H9 (cell line): ENCODE data around the gene BAIAP2. TPM values are rescaled to one million over a fixed set of nuclear protein-coding genes. Genes with fewer than 3 reads are reported as not detected.

Experiments used
- DNase-seq: peaks from one replicate; pipeline ENCODE4 v3.0.0-alpha.2; 2017
- H2AFZ ChIP-seq: one replicate; pipeline ENCODE4 v1.6.1; 2013; ENCODE audit warnings: mild to moderate bottlenecking, low read length, control low read depth, moderate library complexity
- H2AK5ac ChIP-seq: 2 replicates; pipeline ENCODE4 v1.6.1; 2013; ENCODE audit warnings: low read length, control low read depth, mixed read lengths; ENCODE audit not compliant: insufficient read length
- H2BK120ac ChIP-seq: one replicate; pipeline ENCODE4 v1.6.1; 2013; ENCODE audit warnings: low read depth, mild to moderate bottlenecking, low read length, control low read depth, inconsistent platforms; ENCODE audit not compliant: poor library complexity, severe bottlenecking
- H2BK12ac ChIP-seq: 2 replicates; pipeline ENCODE4 v1.6.1; 2013; ENCODE audit warnings: low read length, control low read depth, mixed read lengths, low read depth; ENCODE audit not compliant: insufficient read length
- H2BK15ac ChIP-seq: 2 replicates; pipeline ENCODE4 v1.6.1; 2013; ENCODE audit warnings: low read depth, low read length, control low read depth
- H2BK20ac ChIP-seq: one replicate; pipeline ENCODE4 v1.6.1; 2013; ENCODE audit warnings: low read depth, mild to moderate bottlenecking, low read length, control low read depth, inconsistent platforms; ENCODE audit not compliant: poor library complexity, severe bottlenecking
- H2BK5ac ChIP-seq: 2 replicates; pipeline ENCODE4 v1.6.1; 2013; ENCODE audit warnings: low read length, control low read depth, mixed read lengths; ENCODE audit not compliant: insufficient read length
- H3K14ac ChIP-seq: 2 replicates; pipeline ENCODE4 v1.6.1; 2013; ENCODE audit warnings: low read length, control low read depth; ENCODE audit not compliant: insufficient read depth
- H3K18ac ChIP-seq: 2 replicates; pipeline ENCODE4 v1.6.1; 2013; ENCODE audit warnings: low read depth, mild to moderate bottlenecking, mixed read lengths, low read length, control low read depth; ENCODE audit not compliant: insufficient read length
- H3K23ac ChIP-seq: 2 replicates; pipeline ENCODE4 v1.6.1; 2013; ENCODE audit warnings: low read length, control low read depth, mixed read lengths, low read depth; ENCODE audit not compliant: insufficient read length
- H3K23me2 ChIP-seq: 2 replicates; pipeline ENCODE4 v1.6.1; 2013; ENCODE audit warnings: low read depth, mild to moderate bottlenecking, mixed read lengths, low read length, control low read depth; ENCODE audit not compliant: insufficient read length, poor library complexity, severe bottlenecking
- H3K27ac ChIP-seq: 2 replicates; pipeline ENCODE4 v1.5.1; 2013; ENCODE audit warnings: low read length, control low read depth, mixed read lengths, low read depth; ENCODE audit not compliant: insufficient read length
- H3K27me3 ChIP-seq: 2 replicates; pipeline ENCODE4 v1.6.1; 2013; ENCODE audit warnings: low read length, control low read depth, inconsistent platforms; ENCODE audit not compliant: insufficient read depth
- H3K4ac ChIP-seq: 2 replicates; pipeline ENCODE4 v1.6.1; 2013; ENCODE audit warnings: low read depth, mild to moderate bottlenecking, control low read depth, inconsistent platforms, low read length, moderate library complexity
- H3K4me1 ChIP-seq: 2 replicates; pipeline ENCODE4 v1.6.1; 2013; ENCODE audit warnings: low read length, control low read depth, inconsistent platforms; ENCODE audit not compliant: insufficient read depth
- H3K4me2 ChIP-seq: 2 replicates; pipeline ENCODE4 v1.6.1; 2013; ENCODE audit warnings: low read length, control low read depth, mixed read lengths; ENCODE audit not compliant: insufficient read length, insufficient read depth
- H3K56ac ChIP-seq: 2 replicates; pipeline ENCODE4 v1.6.1; 2013; ENCODE audit warnings: low read depth, mild to moderate bottlenecking, mixed read lengths, low read length, control low read depth; ENCODE audit not compliant: insufficient read length
- H3K79me1 ChIP-seq: 2 replicates; pipeline ENCODE4 v1.6.1; 2013; ENCODE audit warnings: low read depth, mild to moderate bottlenecking, moderate library complexity, low read length, control low read depth, inconsistent platforms; ENCODE audit not compliant: insufficient read depth, poor library complexity, severe bottlenecking
- H3K79me2 ChIP-seq: 2 replicates; pipeline ENCODE4 v1.6.1; 2013; ENCODE audit warnings: low read length, control low read depth, inconsistent platforms; ENCODE audit not compliant: insufficient read depth
- H3K9ac ChIP-seq: 2 replicates; pipeline ENCODE4 v1.6.1; 2013; ENCODE audit warnings: low read length, control low read depth, mixed read lengths; ENCODE audit not compliant: insufficient read length; ENCODE audit errors: extremely low read depth
- H3K9me3 ChIP-seq: one replicate; pipeline ENCODE4 v1.6.1; 2013; ENCODE audit warnings: low read depth, low read length, inconsistent platforms; ENCODE audit not compliant: control insufficient read depth
- H3T11ph ChIP-seq: one replicate; pipeline ENCODE4 v1.6.1; 2013; ENCODE audit warnings: mild to moderate bottlenecking, low read length, control low read depth, inconsistent platforms
- H4K20me1 ChIP-seq: one replicate; pipeline ENCODE4 v1.6.1; 2013; ENCODE audit not compliant: control insufficient read depth, insufficient read length, insufficient read depth
- H4K5ac ChIP-seq: 2 replicates; pipeline ENCODE4 v1.6.1; 2013; ENCODE audit warnings: low read depth, mild to moderate bottlenecking, mixed read lengths, low read length, control low read depth; ENCODE audit not compliant: insufficient read length
- H4K8ac ChIP-seq: replicated peaks from 2 replicates; pipeline ENCODE4 v1.6.1; 2013; ENCODE audit warnings: low read length, control low read depth, mixed read lengths, low read depth; ENCODE audit not compliant: insufficient read length
- H4K91ac ChIP-seq: 2 replicates; pipeline ENCODE4 v1.6.1; 2013; ENCODE audit warnings: low read depth, mild to moderate bottlenecking, moderate library complexity, mixed read lengths, low read length, control low read depth; ENCODE audit not compliant: insufficient read length
- H3K27ac Mint-ChIP-seq, 3 experiments: 2 replicates in 2 of 3; 3 replicates in 1 of 3; pipeline ENCODE4 v1.8.0; 2020 to 2021; ENCODE audit warnings: mixed read lengths in 3 of 3, mild to moderate bottlenecking in 1 of 3, moderate library complexity in 1 of 3
- H3K27me3 Mint-ChIP-seq: 2 replicates; pipeline ENCODE4 v1.8.0; 2021; ENCODE audit warnings: low read depth, mild to moderate bottlenecking, moderate library complexity, mixed read lengths
- H3K36me3 Mint-ChIP-seq, 3 experiments: 2 replicates in 2 of 3; 3 replicates in 1 of 3; pipeline ENCODE4 v1.8.0; 2020 to 2021; ENCODE audit warnings: low read depth in 3 of 3, mixed read lengths in 3 of 3; ENCODE audit not compliant: insufficient read depth in 1 of 3
- H3K4me1 Mint-ChIP-seq, 2 experiments: 2 replicates each; pipeline ENCODE4 v1.8.0; 2020; ENCODE audit warnings: mixed read lengths in 2 of 2
- H3K4me3 Mint-ChIP-seq, 2 experiments: 2 replicates in 1 of 2; 3 replicates in 1 of 2; pipeline ENCODE4 v1.8.0; 2020 to 2021; ENCODE audit warnings: mild to moderate bottlenecking in 2 of 2, mixed read lengths in 2 of 2, moderate library complexity in 1 of 2
- H3K9me3 Mint-ChIP-seq, 2 experiments: 2 replicates in 1 of 2; 3 replicates in 1 of 2; pipeline ENCODE4 v1.8.0; 2020; ENCODE audit warnings: mild to moderate bottlenecking in 2 of 2, mixed read lengths in 2 of 2, moderate library complexity in 1 of 2
- WGBS: extraction: QIAGEN DNeasy Blood & Tissue Kit; methylation state at CpG from one replicate; pipeline ENCODE4 v1.1.7; 2013; ENCODE audit warnings: missing lambda C conversion rate, low lambda C conversion rate, mixed read lengths; ENCODE audit not compliant: insufficient read length; ENCODE audit errors: extremely low coverage; 5-methylcytosine and 5-hydroxymethylcytosine counted together
- total RNA-seq: library from RNA; stranded (reverse); gene quantifications from 2 replicates; pipeline ENCODE4 v1.2.1, GENCODE V29; 2021
- TF ChIP-seq, protein P1 (sequence below): fragments of 200-600 bp; sonication (generic); conservative IDR thresholded peaks from 3 replicates; pipeline ENCODE4 v1.8.0; 2021; ENCODE audit warnings: antibody characterized with exemption, mild to moderate bottlenecking

The BAIAP2 gene
- total RNA-seq, 1 experiment from 2014 or later, result 27.8 TPM

DNA sequence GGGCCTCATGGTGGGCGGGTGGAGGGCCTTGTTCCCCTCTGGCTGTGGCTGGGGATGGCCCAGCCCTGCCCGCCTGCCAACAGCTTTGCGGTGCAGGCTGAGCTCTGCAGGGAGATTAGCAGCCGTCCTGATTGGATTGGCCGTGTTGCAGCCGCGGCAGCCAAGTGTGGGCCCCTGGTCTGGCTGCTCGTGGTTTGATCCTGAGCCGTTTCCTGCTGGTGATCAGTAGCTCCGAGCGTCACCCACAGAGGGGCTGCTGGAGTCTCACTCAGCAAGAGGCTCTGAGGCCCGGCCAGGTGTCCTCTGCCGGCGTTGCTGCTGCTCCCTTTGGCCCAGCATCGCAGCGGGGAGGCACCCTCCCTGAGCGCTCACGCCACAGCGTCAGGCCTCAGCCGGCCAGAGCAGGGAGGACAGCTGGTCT, 32.5 kb downstream of the BAIAP2 start:
- no peak overlapping the region for H3K4me2 ChIP-seq
- H2AK5ac ChIP-seq, result no peak overlapping the region
- WGBS, result no CpG with 5 or more reads among the region's 20 CpGs
- TF ChIP-seq, protein P1, sequence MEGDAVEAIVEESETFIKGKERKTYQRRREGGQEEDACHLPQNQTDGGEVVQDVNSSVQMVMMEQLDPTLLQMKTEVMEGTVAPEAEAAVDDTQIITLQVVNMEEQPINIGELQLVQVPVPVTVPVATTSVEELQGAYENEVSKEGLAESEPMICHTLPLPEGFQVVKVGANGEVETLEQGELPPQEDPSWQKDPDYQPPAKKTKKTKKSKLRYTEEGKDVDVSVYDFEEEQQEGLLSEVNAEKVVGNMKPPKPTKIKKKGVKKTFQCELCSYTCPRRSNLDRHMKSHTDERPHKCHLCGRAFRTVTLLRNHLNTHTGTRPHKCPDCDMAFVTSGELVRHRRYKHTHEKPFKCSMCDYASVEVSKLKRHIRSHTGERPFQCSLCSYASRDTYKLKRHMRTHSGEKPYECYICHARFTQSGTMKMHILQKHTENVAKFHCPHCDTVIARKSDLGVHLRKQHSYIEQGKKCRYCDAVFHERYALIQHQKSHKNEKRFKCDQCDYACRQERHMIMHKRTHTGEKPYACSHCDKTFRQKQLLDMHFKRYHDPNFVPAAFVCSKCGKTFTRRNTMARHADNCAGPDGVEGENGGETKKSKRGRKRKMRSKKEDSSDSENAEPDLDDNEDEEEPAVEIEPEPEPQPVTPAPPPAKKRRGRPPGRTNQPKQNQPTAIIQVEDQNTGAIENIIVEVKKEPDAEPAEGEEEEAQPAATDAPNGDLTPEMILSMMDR, result no peak
- H3K23ac ChIP-seq, result no peak overlapping the region
- no peak overlapping the region for H2BK12ac ChIP-seq
- H3T11ph ChIP-seq, result no peak overlapping the region
- no peak overlapping the region for H3K18ac ChIP-seq
- H3K27ac Mint-ChIP-seq, result no peak overlapping the region
- H3K23me2 ChIP-seq, result no peaks in the 10 kb centered on the region
- H3K9me3 Mint-ChIP-seq, result no peaks in the 10 kb centered on the region
- no peak overlapping the region for H3K56ac ChIP-seq
- H2BK15ac ChIP-seq, result no peak overlapping the region
- H3K36me3 Mint-ChIP-seq, result peaks cover 0 to 2% (median 0%) of the 10 kb centered on the region in 3 experiments; a peak in 3 of 7 replicates
- H3K27me3 ChIP-seq, result no peaks in the 10 kb centered on the region
- no peak overlapping the region for H3K9ac ChIP-seq
- no peaks in the 10 kb centered on the region for H3K27me3 Mint-ChIP-seq
- no peak overlapping the region for H4K5ac ChIP-seq
- H3K79me2 ChIP-seq, result no peaks in the 10 kb centered on the region
- no peak overlapping the region for H2AFZ ChIP-seq
- H3K4me1 Mint-ChIP-seq, result peaks cover 16 to 17% of the 10 kb centered on the region in 2 experiments
- H3K9me3 ChIP-seq, result no peaks in the 10 kb centered on the region
- no peaks in the 10 kb centered on the region for H3K4me1 ChIP-seq
- H3K4ac ChIP-seq, result no peak overlapping the region
- no peaks in the 10 kb centered on the region for H4K20me1 ChIP-seq
- no peak overlapping the region for H2BK5ac ChIP-seq
- no peak overlapping the region for H4K91ac ChIP-seq
- no peak overlapping the region for H2BK120ac ChIP-seq
- no peak overlapping the region for H3K27ac ChIP-seq
- no peak overlapping the region for H4K8ac ChIP-seq
- no peak overlapping the region for H3K14ac ChIP-seq
- no peak overlapping the region for H2BK20ac ChIP-seq
- no peaks in the 10 kb centered on the region for H3K79me1 ChIP-seq
- DNase-seq, result no peak
- no peak overlapping the region for H3K4me3 Mint-ChIP-seq
